Measurements from ENCODE around the gene WDR37.
"Not testable (repeated sequence)": the region's sequence is repeated elsewhere in the genome, so short reads cannot be mapped to it uniquely, and the experiment has no call there.

WDR37 gene

GRCh38 chr10:1107004-1107403 is 50.8 kb downstream of the WDR37 start:
- DNase-seq (ENCODE audit: low spot score): no peak

- no peak for DNase-seq (ENCODE audit: low spot score)
Observed at GRCh38 chr10:1107679-1108078, 51.5 kb downstream of the WDR37 start.

- peak; percentile 40 for DNase-seq (ENCODE audit: low spot score)
Observed at GRCh38 chr10:1109795-1110673, 53.8 kb downstream of the WDR37 start.

DNA sequence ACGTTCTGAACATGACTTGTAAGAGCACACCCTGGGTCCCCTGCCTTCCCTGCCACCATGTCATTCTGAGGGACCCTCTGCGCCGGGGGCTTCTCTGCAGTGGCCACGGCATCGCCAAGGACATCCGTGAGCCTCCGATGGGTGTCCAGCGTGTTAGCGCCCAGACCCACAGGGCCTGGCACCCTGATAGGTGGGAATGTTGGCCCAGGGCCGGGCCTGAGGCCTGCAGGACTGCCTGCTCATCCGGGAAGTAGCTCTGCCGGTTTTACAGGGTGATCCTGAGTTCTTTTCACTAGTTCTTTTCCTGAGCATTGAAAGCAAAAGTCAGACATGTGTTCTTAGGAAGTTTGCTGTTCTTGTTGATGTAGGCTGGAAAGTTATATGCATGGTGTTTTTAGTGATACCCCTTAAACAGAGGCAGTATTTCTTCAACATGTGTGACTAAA is 54.5 kb downstream of the WDR37 start:
- no peak for DNase-seq (ENCODE audit: low spot score)

DNA sequence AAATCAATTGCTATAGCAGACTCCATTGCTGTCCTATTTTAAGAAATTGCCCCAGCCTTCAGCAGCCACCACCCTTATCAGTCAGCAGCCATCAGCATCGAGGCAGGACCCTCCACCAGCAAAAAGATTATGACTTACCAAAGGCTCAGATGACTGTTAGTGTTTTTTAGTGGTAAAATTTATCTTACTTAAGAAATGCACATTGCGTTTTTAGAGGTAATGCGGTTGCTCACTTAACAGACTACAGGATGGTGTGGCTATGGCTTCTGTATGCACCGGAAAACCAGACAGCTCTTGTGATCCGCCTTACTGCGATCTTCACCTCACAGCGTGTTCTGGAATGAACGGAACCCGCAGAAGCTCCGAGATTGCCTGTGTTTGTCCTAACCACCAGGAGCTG is 58.1 kb downstream of the WDR37 start:
- no peak for DNase-seq (ENCODE audit: low spot score)

DNA sequence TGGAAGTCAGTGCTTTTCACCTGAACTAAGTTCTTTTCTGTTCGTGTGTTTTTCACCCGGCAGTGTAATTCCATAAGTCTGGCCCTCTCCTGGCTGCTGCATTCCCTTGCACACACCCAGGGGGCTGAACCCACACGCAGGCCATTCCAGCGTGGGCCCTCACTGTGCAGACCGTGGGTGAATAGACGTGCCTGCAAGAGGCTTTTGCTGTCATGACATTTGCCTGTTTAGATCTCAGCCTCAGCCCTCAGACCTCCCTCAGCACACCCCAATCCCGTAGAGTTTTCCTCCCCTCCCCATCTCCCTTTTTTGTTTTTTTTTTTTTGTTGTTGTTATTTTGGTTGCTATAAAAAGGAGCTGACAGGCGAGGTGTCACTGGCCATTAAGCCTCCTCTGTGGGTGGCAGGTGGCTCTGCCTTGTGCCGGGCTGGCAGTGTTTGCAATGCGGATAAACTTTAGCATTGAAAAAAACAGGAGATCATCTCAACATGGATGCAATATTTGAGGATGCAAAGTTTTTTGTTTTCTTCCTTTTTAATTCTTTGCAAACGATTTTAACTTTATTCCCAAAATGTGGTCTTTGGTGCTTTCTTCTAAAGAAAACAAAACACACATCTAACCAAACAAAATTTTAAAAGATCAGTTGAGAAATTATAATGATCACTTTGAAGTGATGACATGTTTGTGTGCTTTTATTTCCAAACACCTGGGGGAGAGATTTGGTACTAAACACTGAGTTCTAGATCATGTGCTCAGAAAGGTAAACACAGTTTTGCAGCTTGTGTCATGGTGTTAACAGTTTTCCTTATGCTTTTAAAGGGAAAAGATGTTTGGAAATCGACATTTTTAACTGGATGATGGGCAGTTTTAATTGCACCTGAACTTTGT is 58.8 kb downstream of the WDR37 start:
- no peak for DNase-seq (ENCODE audit: low spot score)

DNA sequence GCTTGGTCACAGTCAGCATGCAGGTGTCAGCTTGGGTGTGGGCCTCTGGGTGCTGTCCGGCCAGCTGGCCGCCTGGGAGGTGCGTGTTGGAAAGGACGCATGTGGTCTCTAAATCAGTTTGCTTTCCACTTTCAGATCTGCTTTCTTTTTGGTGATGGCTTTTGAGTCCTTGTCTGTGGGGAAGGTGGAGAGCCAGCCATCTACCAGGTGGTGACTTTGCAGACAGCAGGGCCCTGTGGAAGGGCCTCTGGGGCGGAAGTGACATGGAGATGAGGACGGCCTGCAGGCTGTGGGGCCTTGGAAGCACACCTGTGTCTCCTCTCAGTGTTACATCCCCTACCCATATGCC is 59.4 kb downstream of the WDR37 start:
- no peak for DNase-seq (ENCODE audit: low spot score)

DNA sequence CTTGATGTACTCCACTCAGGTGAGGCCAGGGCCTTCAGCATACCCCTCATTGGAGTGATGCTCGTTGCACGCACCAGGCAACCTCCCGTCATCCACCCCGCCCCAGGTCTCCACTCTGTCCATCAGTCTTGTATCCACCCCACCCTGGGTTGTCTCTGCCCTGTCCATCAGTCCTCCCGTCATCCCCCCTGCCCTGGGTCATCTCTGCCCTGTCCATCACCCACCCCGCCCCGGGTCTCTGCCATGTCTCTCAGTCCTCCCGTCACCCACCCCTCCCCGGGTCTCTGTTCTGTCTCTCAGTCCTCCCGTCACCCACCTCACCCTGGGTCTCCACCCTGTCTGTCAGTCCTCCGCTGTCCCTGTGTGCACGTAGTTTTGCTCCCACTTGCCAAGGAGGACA is 59.9 kb downstream of the WDR37 start:
- DNase-seq (ENCODE audit: low spot score): no peak

- DNase-seq (ENCODE audit: low spot score): no peak
Observed at GRCh38 chr10:1116696-1117280, 60.6 kb downstream of the WDR37 start.

- no peak for DNase-seq (ENCODE audit: low spot score)
Observed at GRCh38 chr10:1117651-1118050, 61.5 kb downstream of the WDR37 start.

DNA sequence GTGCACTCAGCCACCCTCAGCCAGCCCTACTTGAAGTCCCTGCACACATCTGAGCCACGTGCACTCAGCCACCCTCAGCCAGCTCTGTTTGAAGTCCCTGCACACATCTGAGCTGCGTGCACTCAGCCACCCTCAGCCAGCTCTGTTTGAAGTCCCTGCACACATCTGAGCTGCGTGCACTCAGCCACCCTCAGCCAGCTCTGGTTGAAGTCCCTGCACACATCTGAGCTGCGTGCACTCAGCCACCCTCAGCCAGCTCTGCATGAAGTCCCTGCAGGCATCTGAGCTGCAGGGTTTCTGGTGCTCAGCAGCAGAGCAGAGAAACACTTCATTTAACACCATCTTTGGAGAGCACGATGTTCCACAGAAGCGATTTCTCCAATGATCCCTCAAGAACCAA is 62.1 kb downstream of the WDR37 start:
- not testable (repeated sequence) for DNase-seq (ENCODE audit: low spot score)

GRCh38 chr10:1119027-1119426 is 62.8 kb downstream of the WDR37 start:
- DNase-seq (ENCODE audit: low spot score): no peak

DNA sequence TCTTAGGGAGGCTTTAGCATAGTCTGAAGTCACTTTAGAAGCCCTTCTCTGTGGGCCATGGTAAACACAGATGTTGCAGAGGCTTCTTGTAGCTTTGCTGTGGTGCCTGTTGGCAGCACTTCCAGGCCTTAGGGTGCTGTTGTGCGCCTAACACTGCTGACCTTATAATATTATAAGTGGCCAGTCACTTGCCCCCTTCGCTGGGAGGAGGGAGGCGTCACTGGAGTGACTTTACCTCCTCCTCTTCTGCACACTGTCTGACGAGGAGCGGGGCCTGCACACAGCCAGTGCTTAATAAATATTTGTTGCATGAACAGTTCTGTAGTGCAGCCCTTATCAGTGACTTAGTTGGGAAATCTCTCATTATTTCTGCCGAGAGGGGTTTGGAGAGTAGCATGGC is 63.3 kb downstream of the WDR37 start:
- DNase-seq (ENCODE audit: low spot score): no peak

- no peak for DNase-seq (ENCODE audit: low spot score)
Observed at GRCh38 chr10:1120306-1120705, 64.1 kb downstream of the WDR37 start.

GRCh38 chr10:1120801-1121211 is 64.6 kb downstream of the WDR37 start:
- no peak for DNase-seq (ENCODE audit: low spot score)

- no peak for DNase-seq (ENCODE audit: low spot score)
Observed at GRCh38 chr10:1121271-1121970, 65.2 kb downstream of the WDR37 start.

DNA sequence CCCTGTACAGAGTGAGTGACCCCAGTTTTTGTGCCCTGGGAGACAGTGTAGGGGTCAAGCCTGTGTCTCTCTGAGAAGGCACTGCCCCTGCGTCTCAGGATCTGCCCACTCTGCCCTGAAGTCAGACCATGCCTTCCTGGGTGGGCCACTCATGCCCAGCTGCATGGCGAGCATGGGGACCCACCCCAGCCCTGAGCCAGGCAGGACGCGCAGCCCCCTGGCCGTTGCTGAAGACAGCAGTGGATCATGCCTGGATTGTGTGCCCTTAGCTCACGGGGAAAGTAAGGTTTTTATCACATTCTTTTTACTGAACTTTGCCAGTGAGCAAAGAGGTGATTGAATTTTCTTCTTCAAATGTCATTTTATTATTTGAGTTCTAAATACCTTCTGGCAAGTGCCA is 66.2 kb downstream of the WDR37 start:
- DNase-seq (ENCODE audit: low spot score): no peak

- DNase-seq (ENCODE audit: low spot score): no peak
Observed at GRCh38 chr10:1123198-1123597, 67.0 kb downstream of the WDR37 start.

DNA sequence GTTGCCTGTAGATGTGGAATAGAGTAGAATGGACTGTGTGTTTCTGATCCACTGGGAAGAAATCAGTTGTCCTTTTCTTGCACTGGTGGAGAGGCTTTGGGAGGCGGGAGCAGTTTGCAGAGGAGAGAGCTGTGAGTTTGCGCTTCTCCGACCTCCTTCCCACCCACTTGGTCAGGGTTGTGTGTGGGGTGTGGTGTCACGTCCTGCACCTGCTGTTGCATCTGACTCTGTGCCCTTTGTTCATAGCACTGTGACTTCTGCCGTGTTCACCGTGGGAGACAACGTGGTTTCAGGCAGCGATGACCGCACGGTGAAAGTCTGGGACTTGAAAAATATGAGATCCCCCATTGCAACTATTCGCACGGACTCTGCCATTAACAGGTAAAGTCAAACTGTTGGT is 67.8 kb downstream of the WDR37 start:
- no peak for DNase-seq (ENCODE audit: low spot score)

GRCh38 chr10:1124796-1125195 is 68.6 kb downstream of the WDR37 start:
- DNase-seq (ENCODE audit: low spot score): no peak

DNA sequence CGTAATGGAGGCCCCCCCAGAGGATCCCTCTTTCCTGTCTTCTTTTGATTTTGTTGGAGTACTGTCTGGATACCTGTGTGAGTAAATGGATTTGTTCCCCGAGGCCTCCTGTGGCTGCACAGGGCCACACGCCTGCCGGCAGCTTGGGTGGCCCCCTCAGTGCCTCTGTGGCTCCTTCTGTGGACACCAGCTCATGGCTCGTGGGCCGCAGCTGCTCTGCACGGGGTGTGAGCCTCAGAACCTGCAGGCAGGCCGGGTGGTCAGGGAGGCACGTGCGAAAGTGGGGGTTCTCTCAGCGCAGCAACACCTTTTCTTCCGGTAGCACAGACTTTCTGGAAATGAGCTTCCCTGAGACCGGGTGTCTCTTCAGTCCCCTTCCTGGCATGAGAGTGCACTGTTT is 70.3 kb downstream of the WDR37 start:
- DNase-seq (ENCODE audit: low spot score): no peak

DNA sequence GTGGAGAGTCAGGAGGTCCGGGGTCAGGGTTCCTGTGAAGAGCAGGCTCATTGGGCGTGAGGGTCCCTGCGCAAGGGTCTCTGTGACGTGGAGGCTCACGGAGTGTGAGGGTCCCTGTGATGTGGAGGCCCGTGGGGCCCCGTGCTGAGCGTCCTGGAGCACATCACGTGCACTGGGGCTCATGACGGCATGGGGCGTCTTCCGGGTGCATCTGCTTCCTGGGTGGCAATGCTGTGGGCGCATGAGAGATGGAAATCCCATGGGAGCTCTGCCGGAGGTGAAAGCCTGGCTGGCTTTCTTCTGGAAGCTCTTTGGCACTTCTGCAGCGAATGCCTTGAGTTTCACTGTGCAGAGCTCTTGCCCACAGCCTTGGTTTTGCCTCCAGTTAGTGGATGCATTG is 71.4 kb downstream of the WDR37 start:
- no peak for DNase-seq (ENCODE audit: low spot score)

All from germinal center (tissue), 1 donor.